ENCODE results near the gene SEMA4A.

The SEMA4A gene

GRCh38 chr1:156226116-156226538 is 72.7 kb downstream of the SEMA4A start:
- DNase-seq (ENCODE audit: low read depth in 2 of 3, low spot score in 2 of 3) = no peak

DNA sequence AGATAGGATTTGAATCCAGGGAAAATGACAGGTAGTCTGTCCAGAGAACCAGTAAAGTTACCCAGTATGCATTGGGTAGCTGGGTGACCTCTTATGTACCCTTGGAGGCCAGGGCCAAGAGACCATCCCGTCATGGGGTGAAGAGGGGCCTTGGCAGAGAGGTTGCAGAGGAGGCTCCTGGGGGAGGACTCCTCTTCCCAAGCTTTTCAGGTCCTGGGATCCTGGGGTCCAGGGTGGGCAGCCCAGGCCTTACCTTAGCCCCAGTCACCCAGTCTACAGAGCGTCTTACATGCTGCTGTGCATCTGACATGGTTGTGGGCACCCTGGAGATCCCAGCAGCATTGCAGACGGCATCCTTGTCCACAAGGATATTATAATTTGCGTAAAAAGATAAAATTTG is 73.4 kb downstream of the SEMA4A start:
- no peak for DNase-seq (ENCODE audit: low read depth in 2 of 3, low spot score in 2 of 3)

Measured in activated CD8-positive, alpha-beta memory T cell treated with anti-CD3 and anti-CD28 coated beads for 48 hours (primary cell).